Measurements from ENCODE around the gene NOC2L. TPM values are rescaled to one million over a fixed set of nuclear protein-coding genes. Genes with fewer than 3 reads are reported as not detected.

NOC2L gene
- total and polyA plus RNA-seq, 5 donors = 43.6 to 48.6 (median 45.4) TPM

- intact Hi-C loops (cut with DNase I) = loop anchor here in 1 of 4 donors (10.0 kb wide), 1 partner anchor 46 kb away; the partner anchor contains the start of gene NOC2L
- Histone ChIP-seq H3K9me3 (ENCODE audit: control insufficient read depth, low read length) (no peaks in the 10 kb centered on the region), H3K27ac (ENCODE audit: low read length) (no peak overlapping the region), H3K27me3 (ENCODE audit: control insufficient read depth, insufficient read depth) (no peaks in the 10 kb centered on the region), H3K4me1 (ENCODE audit: control insufficient read depth, insufficient read depth, low read length) (peaks cover 6% of the 10 kb centered on the region), H3K4me3 (ENCODE audit: low read length) (no peak overlapping the region)
- DNase-seq = peak in 1 of 3 donors; percentile 61
- ATAC-seq = no peak
- WGBS = 84% methylated on average over 16 of the region's 16 CpGs
These were observed 50.4 kb downstream of the NOC2L start for GRCh38 chr1:908661-909060.

GRCh38 chr1:907611-908451, 51.2 kb downstream of the NOC2L start:
- no peak overlapping the region for H3K27ac ChIP-seq (ENCODE audit: low read length)

GRCh38 chr1:906600-907420, 52.2 kb downstream of the NOC2L start:
- ATAC-seq (peak; percentile 18 to 22), DNase-seq (peak; percentile 39 to 80 (median 77))
- intact Hi-C loops (cut with DNase I) = loop anchor here in 1 of 4 donors (10.0 kb wide), 1 partner anchor 48 kb away; the partner anchor contains the start of gene NOC2L
- Histone ChIP-seq H3K27ac (ENCODE audit: low read length) (no peak overlapping the region), H3K27me3 (ENCODE audit: control insufficient read depth, insufficient read depth) (no peaks in the 10 kb centered on the region), H3K9me3 (ENCODE audit: control insufficient read depth, low read length) (no peaks in the 10 kb centered on the region), H3K4me1 (ENCODE audit: control insufficient read depth, insufficient read depth, low read length) (peaks cover 6% of the 10 kb centered on the region), H3K4me3 (ENCODE audit: low read length) (no peak overlapping the region)
- WGBS = 23% methylated on average over 20 of the region's 20 CpGs

More at GRCh38 chr1:907611-908451, 51.2 kb downstream of the NOC2L start:
- ATAC-seq (no peak), DNase-seq (peak; percentile 16 to 58 (median 50))
- no peaks in the 10 kb centered on the region for H3K9me3 ChIP-seq (ENCODE audit: control insufficient read depth, low read length)
- peaks cover 6% of the 10 kb centered on the region for H3K4me1 ChIP-seq (ENCODE audit: control insufficient read depth, insufficient read depth, low read length)
- no peaks in the 10 kb centered on the region for H3K27me3 ChIP-seq (ENCODE audit: control insufficient read depth, insufficient read depth)
- 74% methylated on average over 17 of the region's 17 CpGs for WGBS
- no peak overlapping the region for H3K4me3 ChIP-seq (ENCODE audit: low read length)
- intact Hi-C loops (cut with DNase I) = loop anchor here in 1 of 4 donors (10.0 kb wide), 1 partner anchor 47 kb away; the partner anchor contains the start of gene NOC2L

GRCh38 chr1:905811-906599, 53.1 kb downstream of the NOC2L start:
- 55% methylated on average over 13 of the region's 13 CpGs for WGBS
- Histone ChIP-seq H3K4me1 (ENCODE audit: control insufficient read depth, insufficient read depth, low read length) (peaks cover 6% of the 10 kb centered on the region), H3K27ac (ENCODE audit: low read length) (no peak overlapping the region), H3K27me3 (ENCODE audit: control insufficient read depth, insufficient read depth) (no peaks in the 10 kb centered on the region), H3K9me3 (ENCODE audit: control insufficient read depth, low read length) (no peaks in the 10 kb centered on the region), H3K4me3 (ENCODE audit: low read length) (no peak overlapping the region)
- ATAC-seq = no peak
- DNase-seq = peak; percentile 29 to 79 (median 79)
- intact Hi-C loops (cut with DNase I) = loop anchor here in 1 of 4 donors (10.0 kb wide), 1 partner anchor 49 kb away; the partner anchor contains the start of gene NOC2L

- 12% methylated on average over 49 of the region's 49 CpGs for WGBS
- Histone ChIP-seq H3K27ac (ENCODE audit: low read length) (no peak overlapping the region), H3K27me3 (ENCODE audit: control insufficient read depth, insufficient read depth) (no peaks in the 10 kb centered on the region)
These were observed 53.8 kb downstream of the NOC2L start for GRCh38 chr1:905071-905749.

GRCh38 chr1:904310-904950, 54.6 kb downstream of the NOC2L start:
- peaks cover 4% of the 10 kb centered on the region for H3K4me1 ChIP-seq (ENCODE audit: control insufficient read depth, insufficient read depth, low read length)
- DNase-seq = peak; percentile 80 to 95 (median 94)
- no peaks in the 10 kb centered on the region for H3K9me3 ChIP-seq (ENCODE audit: control insufficient read depth, low read length)
- intact Hi-C loops (cut with DNase I) = loop anchor here in 1 of 4 donors (10.0 kb wide), 1 partner anchor 50 kb away; the partner anchor contains the start of gene NOC2L
- H3K4me3 ChIP-seq (ENCODE audit: low read length) = peak overlapping the region; percentile 21
- peak; percentile 76 to 84 for ATAC-seq
- H3K27me3 ChIP-seq (ENCODE audit: control insufficient read depth, insufficient read depth) = no peaks in the 10 kb centered on the region
- 14% methylated on average over 91 of the region's 91 CpGs for WGBS
- no peak overlapping the region for H3K27ac ChIP-seq (ENCODE audit: low read length)

More at GRCh38 chr1:905071-905749, 53.8 kb downstream of the NOC2L start:
- peaks cover 4% of the 10 kb centered on the region for H3K4me1 ChIP-seq (ENCODE audit: control insufficient read depth, insufficient read depth, low read length)
- intact Hi-C loops (cut with DNase I) = loop anchor here in 1 of 4 donors (10.0 kb wide), 1 partner anchor 50 kb away; the partner anchor contains the start of gene NOC2L
- peak; percentile 61 to 63 for ATAC-seq
- peak overlapping the region; percentile 21 for H3K4me3 ChIP-seq (ENCODE audit: low read length)
- H3K9me3 ChIP-seq (ENCODE audit: control insufficient read depth, low read length) = no peaks in the 10 kb centered on the region
- DNase-seq = peak; percentile 81 to 92 (median 92)

- DNase-seq (peak; percentile 20 to 77 (median 61)), ATAC-seq (peak; percentile 4)
- no peaks in the 10 kb centered on the region for H3K9me3 ChIP-seq (ENCODE audit: control insufficient read depth, low read length)
- intact Hi-C loops (cut with DNase I) = loop anchor here in 1 of 4 donors (10.0 kb wide), 1 partner anchor 51 kb away; the partner anchor contains the start of gene NOC2L
- H3K27ac ChIP-seq (ENCODE audit: low read length) = no peak overlapping the region
- peaks cover 4% of the 10 kb centered on the region for H3K4me1 ChIP-seq (ENCODE audit: control insufficient read depth, insufficient read depth, low read length)
- no peak overlapping the region for H3K4me3 ChIP-seq (ENCODE audit: low read length)
- WGBS = 88% methylated on average over 21 of the region's 21 CpGs
- no peaks in the 10 kb centered on the region for H3K27me3 ChIP-seq (ENCODE audit: control insufficient read depth, insufficient read depth)
These were observed 55.3 kb downstream of the NOC2L start for GRCh38 chr1:903721-904271.

- DNase-seq (no peak), ATAC-seq (no peak)
- Histone ChIP-seq H3K27ac (ENCODE audit: low read length) (no peak overlapping the region), H3K27me3 (ENCODE audit: control insufficient read depth, insufficient read depth) (no peaks in the 10 kb centered on the region), H3K4me3 (ENCODE audit: low read length) (no peak overlapping the region), H3K9me3 (ENCODE audit: control insufficient read depth, low read length) (no peaks in the 10 kb centered on the region), H3K4me1 (ENCODE audit: control insufficient read depth, insufficient read depth, low read length) (peaks cover 4% of the 10 kb centered on the region)
- intact Hi-C loops (cut with DNase I) = loop anchor here in 1 of 4 donors (10.0 kb wide), 1 partner anchor 51 kb away; the partner anchor contains the start of gene NOC2L
- WGBS = 95% methylated on average over 10 of the region's 10 CpGs
These were observed 55.8 kb downstream of the NOC2L start for GRCh38 chr1:903305-903704.

GRCh38 chr1:902802-903201, 56.3 kb downstream of the NOC2L start:
- Histone ChIP-seq H3K27me3 (ENCODE audit: control insufficient read depth, insufficient read depth) (no peaks in the 10 kb centered on the region), H3K9me3 (ENCODE audit: control insufficient read depth, low read length) (no peaks in the 10 kb centered on the region), H3K27ac (ENCODE audit: low read length) (no peak overlapping the region), H3K4me1 (ENCODE audit: control insufficient read depth, insufficient read depth, low read length) (peaks cover 4% of the 10 kb centered on the region), H3K4me3 (ENCODE audit: low read length) (no peak overlapping the region)
- ATAC-seq (no peak), DNase-seq (peak in 2 of 3 donors; percentile 57 to 58)
- intact Hi-C loops (cut with DNase I) = loop anchor here in 1 of 4 donors (10.0 kb wide), 1 partner anchor 52 kb away; the partner anchor contains the start of gene NOC2L
- WGBS = 93% methylated on average over 21 of the region's 21 CpGs

Data from right cardiac atrium (tissue), 5 donors.